HL-60 (cell line): Measurements from ENCODE around the gene UCMA.

Experiments used
- DNase-seq, 2 experiments: peaks; one replicate each; pipeline ENCODE4 v3.0.0-alpha.2; 2010 to 2020; ENCODE audit warnings: low read depth in 1 of 2, low spot score in 1 of 2
- H3K27ac ChIP-seq: fragments of 250-450 bp; sonication (Bioruptor Pico); replicated peaks from 2 replicates; pipeline ENCODE4 v1.5.1; 2020; ENCODE audit warnings: mild to moderate bottlenecking, moderate library complexity
- H3K27me3 ChIP-seq: fragments of 250-450 bp; sonication (Bioruptor Pico); 2 replicates; pipeline ENCODE4 v1.5.1; 2021; ENCODE audit warnings: mild to moderate bottlenecking, moderate library complexity; ENCODE audit not compliant: insufficient read depth, poor library complexity, severe bottlenecking
- H3K4me3 ChIP-seq: replicated peaks from 2 replicates; pipeline ENCODE4 v1.5.1; 2011; ENCODE audit warnings: mild to moderate bottlenecking, control low read depth, low read length; ENCODE audit not compliant: insufficient read depth
- CTCF ChIP-seq: IDR thresholded peaks from one replicate; pipeline ENCODE4 v1.5.1; 2011; ENCODE audit warnings: low read length, control low read depth, inconsistent platforms; ENCODE audit not compliant: insufficient read depth
- GABPA ChIP-seq: IDR thresholded peaks from 2 replicates; pipeline ENCODE4 v1.6.1; 2012; ENCODE audit warnings: low read depth
- POLR2AphosphoS5 ChIP-seq: IDR thresholded peaks from 2 replicates; pipeline ENCODE4 v1.6.1; 2012; ENCODE audit warnings: low read depth
- REST ChIP-seq: IDR thresholded peaks from 2 replicates; pipeline ENCODE4 v1.6.1; 2012; ENCODE audit warnings: low read depth; ENCODE audit not compliant: insufficient replicate concordance
- SPI1 ChIP-seq: IDR thresholded peaks from 2 replicates; pipeline ENCODE4 v1.6.1; 2012; ENCODE audit warnings: low read depth, mild to moderate bottlenecking, borderline replicate concordance

Gene UCMA

GRCh38 chr10:13256627-13257026 lies 22.5 kb upstream of the UCMA start:
- H3K27ac ChIP-seq: no peak overlapping the region
- H3K4me3 ChIP-seq: no peak overlapping the region
- DNase-seq: no peak
- TF ChIP-seq POLR2AphosphoS5 (no peak), GABPA (no peak), SPI1 (no peak), REST (no peak), CTCF (no peak)
- H3K27me3 ChIP-seq: no peaks in the 10 kb centered on the region

GRCh38 chr10:13253726-13254125 lies 19.6 kb upstream of the UCMA start:
- Histone ChIP-seq H3K4me3 (no peak overlapping the region), H3K27me3 (no peaks in the 10 kb centered on the region), H3K27ac (no peak overlapping the region)
- no peak for DNase-seq
- TF ChIP-seq GABPA (no peak), REST (no peak), CTCF (no peak), POLR2AphosphoS5 (no peak), SPI1 (no peak)

- no peak for DNase-seq
- TF ChIP-seq REST: no peak
- no peak for TF ChIP-seq POLR2AphosphoS5
- TF ChIP-seq CTCF: no peak
- no peak for TF ChIP-seq GABPA
- Histone ChIP-seq H3K27me3 (no peaks in the 10 kb centered on the region), H3K27ac (no peak overlapping the region), H3K4me3 (no peak overlapping the region)
Observed at GRCh38 chr10:13247784-13248183, 13.6 kb upstream of the UCMA start.
